Coronary artery (tissue), 2 donors: ENCODE results near the gene EYA2.

Experiments used
- DNase-seq: peaks from one replicate; pipeline ENCODE4 v3.0.0-alpha.2; 2017; ENCODE audit warnings: low spot score
- H3K27ac ChIP-seq, 2 donors: fragments of 200-600 bp; sonication (generic); one replicate each; pipeline ENCODE4 v1.5.1; 2016 to 2019
- H3K4me3 ChIP-seq: fragments of 200-600 bp; sonication (generic); 2 replicates; pipeline ENCODE4 v1.5.1; 2016; ENCODE audit warnings: mild to moderate bottlenecking, moderate library complexity
- CTCF ChIP-seq: fragments of 200-600 bp; sonication (generic); IDR thresholded peaks from one replicate; pipeline ENCODE4 v1.5.1; 2019; ENCODE audit warnings: antibody characterized with exemption

EYA2 gene

GRCh38 chr20:47129306-47129705 lies 234.7 kb downstream of the EYA2 start:
- H3K27ac ChIP-seq: no peak overlapping the region

GRCh38 chr20:47133809-47134456 lies 239.3 kb downstream of the EYA2 start:
- Histone ChIP-seq H3K27ac (no peak overlapping the region), H3K4me3 (no peak overlapping the region)
- no peak for DNase-seq
- no peak for TF ChIP-seq CTCF

More at GRCh38 chr20:47129306-47129705, 234.7 kb downstream of the EYA2 start:
- no peak for TF ChIP-seq CTCF
- H3K4me3 ChIP-seq: no peak overlapping the region
- DNase-seq: no peak

GRCh38 chr20:47136782-47137181 lies 242.1 kb downstream of the EYA2 start:
- TF ChIP-seq CTCF: no peak
- no peak overlapping the region for H3K4me3 ChIP-seq
- no peak overlapping the region for H3K27ac ChIP-seq
- DNase-seq: no peak

GRCh38 chr20:47137231-47137870 lies 242.7 kb downstream of the EYA2 start:
- TF ChIP-seq CTCF: no peak
- Histone ChIP-seq H3K27ac (no peak overlapping the region), H3K4me3 (no peak overlapping the region)
- no peak for DNase-seq

- Histone ChIP-seq H3K27ac (no peak overlapping the region), H3K4me3 (no peak overlapping the region)
- DNase-seq: no peak
- TF ChIP-seq CTCF: no peak
These were observed 245.4 kb downstream of the EYA2 start for GRCh38 chr20:47139934-47140535.

- H3K27ac ChIP-seq: no peak overlapping the region
- no peak for DNase-seq
- TF ChIP-seq CTCF: no peak
- no peak overlapping the region for H3K4me3 ChIP-seq
These were observed 246.8 kb downstream of the EYA2 start for GRCh38 chr20:47141350-47141921.
